Naive thymus-derived CD4-positive, alpha-beta T cell (primary cell): Measurements from ENCODE around the gene GPR75. TPM values are rescaled to one million over a fixed set of nuclear protein-coding genes. Genes with fewer than 3 reads are reported as not detected.

Experiments used
- ATAC-seq: fragments of 150-1000 bp; cut with Tn5 transposase; 2 replicates; pipeline ENCODE4 v1.10.0; 2021; ENCODE audit warnings: mild to moderate bottlenecking, moderate library complexity
- CTCF ChIA-PET: fragments of 350-600 bp; sonication (Branson Sonifier 250); formaldehyde crosslinking; loops from one replicate; lab custom pipeline; 2021; ENCODE audit warnings: antibody characterized with exemption; lab: Charles Lee
- POLR2A ChIA-PET: fragments of 350-600 bp; sonication (Branson Sonifier 250); formaldehyde crosslinking; loops from one replicate; lab custom pipeline; 2021; ENCODE audit warnings: antibody characterized with exemption, inconsistent platforms; lab: Charles Lee
- DNase-seq, 9 donors: peaks; one replicate each; pipeline versions ENCODE4 v3.0.0 to v3.0.0-alpha.2; 2020 to 2022; ENCODE audit warnings: mixed read lengths in 1 of 9
- H3K27ac ChIP-seq: one replicate; pipeline ENCODE4 v1.7.0; 2013; ENCODE audit warnings: mild to moderate bottlenecking, low read depth, low read length, moderate library complexity
- H3K27me3 ChIP-seq, 2 donors: one replicate each; pipeline ENCODE4 v1.7.0; 2013; ENCODE audit warnings: low read length in 2 of 2, mild to moderate bottlenecking in 2 of 2, moderate library complexity in 2 of 2; ENCODE audit not compliant: control insufficient read depth in 2 of 2, insufficient read depth in 2 of 2
- H3K36me3 ChIP-seq, 3 experiments: 1 replicate in 2 of 3; 2 replicates in 1 of 3; pipeline ENCODE4 v1.7.0; 2013; ENCODE audit warnings: low read length in 3 of 3, mild to moderate bottlenecking in 3 of 3, moderate library complexity in 1 of 3; ENCODE audit not compliant: insufficient read depth in 3 of 3, control insufficient read depth in 2 of 3
- H3K4me1 ChIP-seq, 2 donors: one replicate each; pipeline ENCODE4 v1.7.0; 2013; ENCODE audit warnings: low read length in 2 of 2, mild to moderate bottlenecking in 2 of 2, moderate library complexity in 1 of 2; ENCODE audit not compliant: control insufficient read depth in 2 of 2, insufficient read depth in 2 of 2
- H3K4me3 ChIP-seq: 2 replicates; pipeline ENCODE4 v1.7.0; 2013; ENCODE audit warnings: mild to moderate bottlenecking, low read length
- H3K9me3 ChIP-seq, 3 experiments: 1 replicate in 2 of 3; 2 replicates in 1 of 3; pipeline ENCODE4 v1.7.0; 2013; ENCODE audit warnings: low read length in 3 of 3; ENCODE audit not compliant: control insufficient read depth in 2 of 3
- H3K27ac Mint-ChIP-seq, 9 donors: one replicate each; pipeline ENCODE4 v1.8.0; 2020 to 2022; ENCODE audit warnings: mixed read lengths in 9 of 9, mild to moderate bottlenecking in 8 of 9, moderate library complexity in 5 of 9, inconsistent platforms in 2 of 9
- H3K27me3 Mint-ChIP-seq, 5 donors: one replicate each; pipeline ENCODE4 v1.8.0; 2021 to 2022; ENCODE audit warnings: mixed read lengths in 5 of 5, mild to moderate bottlenecking in 1 of 5
- H3K36me3 Mint-ChIP-seq, 5 donors: one replicate each; pipeline ENCODE4 v1.8.0; 2020 to 2022; ENCODE audit warnings: mixed read lengths in 5 of 5, mild to moderate bottlenecking in 3 of 5, inconsistent platforms in 1 of 5
- H3K4me1 Mint-ChIP-seq, 7 donors: one replicate each; pipeline ENCODE4 v1.8.0; 2020 to 2022; ENCODE audit warnings: mixed read lengths in 7 of 7, mild to moderate bottlenecking in 3 of 7, inconsistent platforms in 1 of 7
- H3K4me3 Mint-ChIP-seq, 10 donors: one replicate each; pipeline ENCODE4 v1.8.0; 2020 to 2022; ENCODE audit warnings: mild to moderate bottlenecking in 10 of 10, mixed read lengths in 10 of 10, moderate library complexity in 6 of 10, inconsistent platforms in 2 of 10
- H3K9me3 Mint-ChIP-seq, 11 donors: one replicate each; pipeline ENCODE4 v1.8.0; 2020 to 2022; ENCODE audit warnings: mixed read lengths in 11 of 11, mild to moderate bottlenecking in 4 of 11, inconsistent platforms in 1 of 11, moderate library complexity in 1 of 11
- intact Hi-C, 2 donors: fragments of 100-400 bp; cut with micrococcal nuclease; formaldehyde crosslinking; loops; one replicate each; pipeline ENCODE4 v1.15.1; 2023
- polyA plus RNA-seq, 2 donors: library from polyadenylated mRNA; unstranded; fragments of 300-500 nt; fragmentation: Illumina TruSeq; gene quantifications; one replicate each; pipeline ENCODE4 v1.2.3, GENCODE V29; 2021
- total RNA-seq, 6 experiments: library from RNA in 5 of 6; stranded (reverse) in 5 of 6; gene quantifications; 1 replicate in 5 of 6; 2 replicates in 1 of 6; pipeline ENCODE4 v1.2.3 and lab custom pipeline; 2021 to 2026

Gene GPR75
- total and polyA plus RNA-seq, 7 experiments from 2014 or later = 0.12 to 5.0 (median 3.1) TPM; not detected in 1

DNA sequence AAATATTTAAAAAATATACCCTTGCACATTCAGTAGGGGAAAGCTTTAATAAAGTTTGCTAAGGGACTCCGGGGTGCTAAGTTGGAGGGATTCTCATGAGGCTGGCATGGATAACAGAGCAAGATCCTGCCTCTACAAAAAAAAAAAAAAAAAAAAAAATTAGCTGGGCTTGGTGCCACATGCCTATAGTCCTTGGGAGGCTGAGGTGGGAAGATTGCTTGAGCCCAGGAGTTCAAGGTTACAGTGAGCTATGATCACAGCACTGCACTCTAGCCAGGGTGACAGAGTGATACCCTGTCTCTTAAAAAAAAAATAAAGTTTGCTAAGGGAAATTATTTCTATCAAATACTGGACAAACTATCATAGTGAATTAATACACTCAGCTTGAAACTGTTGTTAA is 17.3 kb upstream of the GPR75 start:
- CTCF ChIA-PET = no interaction called here
- no peaks in the 10 kb centered on the region for H3K27me3 Mint-ChIP-seq
- no peaks in the 10 kb centered on the region for H3K4me1 Mint-ChIP-seq
- Histone ChIP-seq H3K27me3 (no peaks in the 10 kb centered on the region), H3K4me1 (no peaks in the 10 kb centered on the region), H3K9me3 (no peaks in the 10 kb centered on the region), H3K4me3 (no peak overlapping the region), H3K27ac (no peak overlapping the region), H3K36me3 (peaks cover 7 to 40% (median 12%) of the 10 kb centered on the region in 3 experiments)
- no peak for ATAC-seq
- H3K9me3 Mint-ChIP-seq = no peaks in the 10 kb centered on the region
- no peak for DNase-seq
- POLR2A ChIA-PET = interaction anchor here (0.6 kb wide), 1 partner anchor 93 kb away, joined by 3 read pairs; no protein-coding TSS in a partner anchor
- intact Hi-C loops = no loop called here
- H3K27ac Mint-ChIP-seq = peak overlapping the region in 1 of 9 donors; percentile 14
- no peak overlapping the region for H3K4me3 Mint-ChIP-seq
- peaks cover 12 to 55% (median 25%) of the 10 kb centered on the region in 5 donors for H3K36me3 Mint-ChIP-seq

- H3K27ac ChIP-seq = no peak overlapping the region
- Mint-ChIP-seq H3K4me1 (no peaks in the 10 kb centered on the region), H3K36me3 (peaks cover 9 to 37% (median 25%) of the 10 kb centered on the region in 5 donors), H3K4me3 (no peak overlapping the region), H3K27me3 (no peaks in the 10 kb centered on the region), H3K27ac (peak overlapping the region in 1 of 9 donors; percentile 9), H3K9me3 (no peaks in the 10 kb centered on the region)
- H3K27me3 ChIP-seq = no peaks in the 10 kb centered on the region
- ATAC-seq (no peak), DNase-seq (no peak)
- intact Hi-C loops = no loop called here
- no peaks in the 10 kb centered on the region for H3K9me3 ChIP-seq
- ChIA-PET POLR2A (no interaction called here), CTCF (no interaction called here)
- peaks cover 7 to 24% (median 12%) of the 10 kb centered on the region in 3 experiments for H3K36me3 ChIP-seq
- H3K4me1 ChIP-seq = no peaks in the 10 kb centered on the region
- H3K4me3 ChIP-seq = no peak overlapping the region
Observed at GRCh38 chr2:53874401-53874950, 14.7 kb upstream of the GPR75 start.

GRCh38 chr2:53867773-53868172 is 8.0 kb upstream of the GPR75 start:
- ATAC-seq (no peak), DNase-seq (no peak)
- Histone ChIP-seq H3K27ac (no peak overlapping the region), H3K9me3 (no peaks in the 10 kb centered on the region), H3K36me3 (peaks cover 0 to 29% (median 11%) of the 10 kb centered on the region in 3 experiments), H3K4me3 (no peak overlapping the region), H3K27me3 (no peaks in the 10 kb centered on the region), H3K4me1 (peaks cover 0 to 6% of the 10 kb centered on the region in 2 donors)
- Mint-ChIP-seq H3K27ac (peak overlapping the region in 1 of 9 donors; percentile 6), H3K4me1 (peaks cover 0 to 15% (median 8%) of the 10 kb centered on the region in 7 donors), H3K4me3 (no peak overlapping the region), H3K36me3 (peaks cover 9 to 37% (median 15%) of the 10 kb centered on the region in 5 donors), H3K27me3 (no peaks in the 10 kb centered on the region), H3K9me3 (no peaks in the 10 kb centered on the region)
- ChIA-PET CTCF (no interaction called here), POLR2A (no interaction called here)
- intact Hi-C loops = no loop called here

DNA sequence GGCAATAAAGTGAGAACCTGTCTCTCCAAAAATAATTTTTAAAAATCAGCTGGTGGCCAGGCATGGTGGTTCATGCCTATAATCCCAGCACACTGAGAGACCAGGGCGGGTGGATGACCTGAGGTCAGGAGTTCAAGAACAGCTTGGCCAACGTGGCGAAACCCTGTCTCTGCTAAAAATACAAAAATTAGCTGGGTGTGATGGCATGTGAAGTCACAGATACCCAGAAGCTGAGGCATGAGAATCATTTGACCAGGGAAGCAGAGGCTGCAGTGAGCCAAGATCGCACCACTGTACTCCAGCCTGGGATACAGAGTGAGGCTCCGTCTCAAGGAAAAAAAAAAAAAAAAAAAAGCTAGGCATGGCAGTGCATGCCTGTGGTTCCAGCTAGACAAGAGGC is 7.4 kb upstream of the GPR75 start:
- H3K36me3 Mint-ChIP-seq = peaks cover 9 to 40% (median 16%) of the 10 kb centered on the region in 5 donors
- ChIA-PET POLR2A (interaction anchor here (0.7 kb wide), 1 partner anchor 12 kb away, joined by 3 read pairs; no protein-coding TSS in a partner anchor), CTCF (interaction anchor here (0.6 kb wide), 1 partner anchor 11 kb away, joined by 3 read pairs; no protein-coding TSS in a partner anchor)
- Histone ChIP-seq H3K36me3 (peaks cover 0 to 29% (median 11%) of the 10 kb centered on the region in 3 experiments), H3K27me3 (no peaks in the 10 kb centered on the region), H3K4me1 (peaks cover 0 to 12% of the 10 kb centered on the region in 2 donors), H3K4me3 (no peak overlapping the region), H3K9me3 (no peaks in the 10 kb centered on the region), H3K27ac (no peak overlapping the region)
- intact Hi-C loops = no loop called here
- H3K4me1 Mint-ChIP-seq = peaks cover 3 to 20% (median 12%) of the 10 kb centered on the region in 7 donors
- H3K4me3 Mint-ChIP-seq = no peak overlapping the region
- H3K9me3 Mint-ChIP-seq = no peaks in the 10 kb centered on the region
- ATAC-seq (no peak), DNase-seq (no peak)
- no peak overlapping the region for H3K27ac Mint-ChIP-seq
- H3K27me3 Mint-ChIP-seq = no peaks in the 10 kb centered on the region

GRCh38 chr2:53865962-53866361 is 6.2 kb upstream of the GPR75 start:
- Histone ChIP-seq H3K4me3 (no peak overlapping the region), H3K9me3 (no peaks in the 10 kb centered on the region), H3K4me1 (peaks cover 0 to 15% of the 10 kb centered on the region in 2 donors), H3K36me3 (peaks cover 0 to 29% (median 11%) of the 10 kb centered on the region in 3 experiments), H3K27ac (no peak overlapping the region), H3K27me3 (no peaks in the 10 kb centered on the region)
- peaks cover 9 to 41% (median 16%) of the 10 kb centered on the region in 5 donors for H3K36me3 Mint-ChIP-seq
- ChIA-PET CTCF (no interaction called here), POLR2A (no interaction called here)
- no peaks in the 10 kb centered on the region for H3K27me3 Mint-ChIP-seq
- DNase-seq (no peak), ATAC-seq (no peak)
- H3K4me3 Mint-ChIP-seq = no peak overlapping the region
- H3K27ac Mint-ChIP-seq = peak overlapping the region in 3 of 9 donors; percentile 18 to 79 (median 67)
- H3K4me1 Mint-ChIP-seq = peaks cover 6 to 32% (median 22%) of the 10 kb centered on the region in 7 donors
- no peaks in the 10 kb centered on the region for H3K9me3 Mint-ChIP-seq
- intact Hi-C loops = no loop called here

- POLR2A ChIA-PET = no interaction called here
- no peaks in the 10 kb centered on the region for H3K9me3 Mint-ChIP-seq
- Histone ChIP-seq H3K4me3 (no peak overlapping the region), H3K36me3 (peaks cover 0 to 29% (median 11%) of the 10 kb centered on the region in 3 experiments), H3K27me3 (no peaks in the 10 kb centered on the region), H3K4me1 (peaks cover 0 to 15% of the 10 kb centered on the region in 2 donors), H3K9me3 (no peaks in the 10 kb centered on the region), H3K27ac (no peak overlapping the region)
- ATAC-seq (no peak), DNase-seq (no peak)
- H3K4me3 Mint-ChIP-seq = no peak overlapping the region
- no peaks in the 10 kb centered on the region for H3K27me3 Mint-ChIP-seq
- intact Hi-C loops = no loop called here
- CTCF ChIA-PET = no interaction called here
- H3K4me1 Mint-ChIP-seq = peaks cover 6 to 32% (median 22%) of the 10 kb centered on the region in 7 donors
- peak overlapping the region in 1 of 9 donors; percentile 62 for H3K27ac Mint-ChIP-seq
- H3K36me3 Mint-ChIP-seq = peaks cover 9 to 47% (median 16%) of the 10 kb centered on the region in 5 donors
Observed at GRCh38 chr2:53865264-53865663, 5.5 kb upstream of the GPR75 start.
